CD4-positive, alpha-beta T cell treated with Interferon alpha-2 for 1 hour (primary cell): Measurements from ENCODE around the gene GPRIN1.

ENCODE experiments used
- DNase-seq, 2 donors: peaks; one replicate each; pipeline ENCODE4 v3.0.0-alpha.2; 2020 to 2022

Gene GPRIN1

GRCh38 chr5:176609724-176610434 is at the start of gene GPRIN1:
Gene GPRIN1 (minus strand): TSS chr5:176610156. CDS start chr5:176599834, 10,322 bp downstream.
- DNase-seq: peak; percentile 44 to 67

GRCh38 chr5:176659512-176659839 is 49.5 kb upstream of the GPRIN1 start:
- no peak for DNase-seq

- peak; percentile 8 to 58 for DNase-seq
Measured at GRCh38 chr5:176658817-176659511, 49.0 kb upstream of the GPRIN1 start.

- DNase-seq: peak; percentile 63 to 71
Measured at GRCh38 chr5:176658007-176658599, 48.1 kb upstream of the GPRIN1 start.

GRCh38 chr5:176656467-176656990 is 46.6 kb upstream of the GPRIN1 start:
- no peak for DNase-seq

- no peak for DNase-seq
Measured at GRCh38 chr5:176654856-176655255, 44.9 kb upstream of the GPRIN1 start.

- DNase-seq: peak; percentile 38 to 52
Measured at GRCh38 chr5:176653401-176654385, 43.7 kb upstream of the GPRIN1 start.

- no peak for DNase-seq
Measured at GRCh38 chr5:176652136-176652535, 42.2 kb upstream of the GPRIN1 start.

- DNase-seq: no peak
Measured at GRCh38 chr5:176651472-176651980, 41.6 kb upstream of the GPRIN1 start.

- no peak for DNase-seq
Measured at GRCh38 chr5:176650354-176650884, 40.5 kb upstream of the GPRIN1 start.

- DNase-seq: peak; percentile 28 to 44
Measured at GRCh38 chr5:176648474-176649194, 38.7 kb upstream of the GPRIN1 start.

- DNase-seq: peak in 1 of 2 donors; percentile 11
Measured at GRCh38 chr5:176647843-176648473, 38.0 kb upstream of the GPRIN1 start.

GRCh38 chr5:176647030-176647842 is 37.3 kb upstream of the GPRIN1 start, which contains the start of gene TSPAN17:
Gene TSPAN17 (plus strand): TSS chr5:176647484. CDS start chr5:176647616, 132 bp downstream.
- peak; percentile 99 for DNase-seq

- no peak for DNase-seq
Measured at GRCh38 chr5:176646707-176647029, 36.7 kb upstream of the GPRIN1 start.

- no peak for DNase-seq
Measured at GRCh38 chr5:176646049-176646706, 36.2 kb upstream of the GPRIN1 start.

GRCh38 chr5:176644878-176645670 is 35.1 kb upstream of the GPRIN1 start:
- DNase-seq: no peak

GRCh38 chr5:176644294-176644693 is 34.3 kb upstream of the GPRIN1 start:
- DNase-seq: no peak

- DNase-seq: no peak
Measured at GRCh38 chr5:176643491-176644219, 33.7 kb upstream of the GPRIN1 start.
